ENCODE results near the gene FURIN. TPM values are rescaled to one million over a fixed set of nuclear protein-coding genes. Genes with fewer than 3 reads are reported as not detected.
"Not testable (repeated sequence)": the region's sequence is repeated elsewhere in the genome, so short reads cannot be mapped to it uniquely, and the experiment has no call there.

Gene FURIN
- total RNA-seq, 1 donor from 2014 or later = 27.8 TPM

- DNase-seq = no peak
These were observed 15.2 kb downstream of the FURIN start for GRCh38 chr15:90883526-90883975.

- DNase-seq = peak; percentile 85
These were observed 15.8 kb downstream of the FURIN start, which contains the start of gene FES for GRCh38 chr15:90883976-90884718. TSS of gene FES (plus strand) at chr15:90884504. CDS start at chr15:90885046, 542 bp downstream.

- DNase-seq = no peak
These were observed 16.5 kb downstream of the FURIN start for GRCh38 chr15:90884719-90885431.

GRCh38 chr15:90885432-90886290 is 17.3 kb downstream of the FURIN start:
- DNase-seq = peak; percentile 90

- no peak for DNase-seq
These were observed 17.9 kb downstream of the FURIN start for GRCh38 chr15:90886291-90886614.

- no peak for DNase-seq
These were observed 18.7 kb downstream of the FURIN start for GRCh38 chr15:90887037-90887481.

GRCh38 chr15:90889313-90889730 is 20.9 kb downstream of the FURIN start:
- no peak for DNase-seq

GRCh38 chr15:90889736-90890456 is 21.5 kb downstream of the FURIN start:
- no peak for DNase-seq

- no peak for DNase-seq
These were observed 22.5 kb downstream of the FURIN start for GRCh38 chr15:90890839-90891238.

- DNase-seq = no peak
These were observed 23.1 kb downstream of the FURIN start for GRCh38 chr15:90891346-90891949.

GRCh38 chr15:90892023-90892422 is 23.6 kb downstream of the FURIN start:
- no peak for DNase-seq

GRCh38 chr15:90892498-90893174 is 24.2 kb downstream of the FURIN start:
- DNase-seq = no peak

GRCh38 chr15:90893175-90894090 is 25.0 kb downstream of the FURIN start:
- no peak for DNase-seq

- peak; percentile 21 for DNase-seq
These were observed 27.3 kb downstream of the FURIN start for GRCh38 chr15:90895571-90896117.

- not testable (repeated sequence) for DNase-seq
These were observed 28.8 kb downstream of the FURIN start for GRCh38 chr15:90897131-90897655.

- peak; percentile 51 for DNase-seq
These were observed 33.0 kb downstream of the FURIN start for GRCh38 chr15:90901175-90902039.

GRCh38 chr15:90902040-90902839 is 33.9 kb downstream of the FURIN start:
- DNase-seq = peak; percentile 90

Data from tongue (tissue), 2 donors.